Retinal pigment epithelial cell (primary cell): ENCODE results near the gene LHPP.

ENCODE experiments used
- DNase-seq: peaks from one replicate; pipeline ENCODE4 v3.0.0-alpha.2; 2010; ENCODE audit warnings: low read depth
- H3K4me3 ChIP-seq: 2 replicates; pipeline ENCODE4 v1.5.1; 2011; ENCODE audit warnings: mild to moderate bottlenecking, low read length, control low read depth, moderate library complexity
- TF ChIP-seq, protein P1 (sequence below): conservative IDR thresholded peaks from 2 replicates; pipeline ENCODE4 v1.5.1; 2011; ENCODE audit warnings: low read depth, low read length, control low read depth, inconsistent platforms

LHPP gene

DNA sequence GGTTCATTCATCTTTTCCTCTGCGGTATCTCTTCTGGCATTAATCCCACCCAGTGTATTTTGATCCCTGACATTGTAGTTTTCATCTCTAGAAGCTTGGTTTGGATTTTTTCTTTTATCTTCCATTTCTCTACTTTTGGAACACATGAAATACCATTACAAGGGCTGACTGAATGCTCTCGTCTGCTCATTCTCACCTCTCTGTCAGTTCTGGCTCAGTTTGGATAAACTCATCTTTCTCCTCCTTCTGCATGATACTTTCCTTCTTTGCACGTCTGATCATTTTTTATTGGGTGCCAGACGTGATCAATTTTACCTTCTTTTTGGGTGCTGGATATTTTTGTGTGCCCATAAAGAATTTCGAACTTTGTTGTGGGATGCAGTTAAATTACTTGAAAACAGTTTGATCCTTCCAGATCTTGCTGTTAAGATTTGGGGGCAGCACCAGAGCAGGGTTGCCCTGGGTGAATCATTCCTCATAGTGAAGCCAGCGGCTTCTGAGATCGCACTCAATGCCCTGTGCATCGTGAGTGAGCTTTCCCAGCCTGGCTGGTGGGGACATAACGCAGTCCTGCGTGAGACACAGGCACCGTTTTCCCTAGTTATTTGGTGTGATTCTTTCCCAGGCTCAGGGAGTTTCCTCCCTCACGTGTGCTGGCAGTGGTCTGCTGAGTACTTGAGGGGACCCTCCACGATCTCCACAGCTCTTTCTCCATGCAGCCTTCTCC lies 53.8 kb downstream of the LHPP start:
- H3K4me3 ChIP-seq = no peak overlapping the region
- TF ChIP-seq, protein P1, sequence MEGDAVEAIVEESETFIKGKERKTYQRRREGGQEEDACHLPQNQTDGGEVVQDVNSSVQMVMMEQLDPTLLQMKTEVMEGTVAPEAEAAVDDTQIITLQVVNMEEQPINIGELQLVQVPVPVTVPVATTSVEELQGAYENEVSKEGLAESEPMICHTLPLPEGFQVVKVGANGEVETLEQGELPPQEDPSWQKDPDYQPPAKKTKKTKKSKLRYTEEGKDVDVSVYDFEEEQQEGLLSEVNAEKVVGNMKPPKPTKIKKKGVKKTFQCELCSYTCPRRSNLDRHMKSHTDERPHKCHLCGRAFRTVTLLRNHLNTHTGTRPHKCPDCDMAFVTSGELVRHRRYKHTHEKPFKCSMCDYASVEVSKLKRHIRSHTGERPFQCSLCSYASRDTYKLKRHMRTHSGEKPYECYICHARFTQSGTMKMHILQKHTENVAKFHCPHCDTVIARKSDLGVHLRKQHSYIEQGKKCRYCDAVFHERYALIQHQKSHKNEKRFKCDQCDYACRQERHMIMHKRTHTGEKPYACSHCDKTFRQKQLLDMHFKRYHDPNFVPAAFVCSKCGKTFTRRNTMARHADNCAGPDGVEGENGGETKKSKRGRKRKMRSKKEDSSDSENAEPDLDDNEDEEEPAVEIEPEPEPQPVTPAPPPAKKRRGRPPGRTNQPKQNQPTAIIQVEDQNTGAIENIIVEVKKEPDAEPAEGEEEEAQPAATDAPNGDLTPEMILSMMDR = no peak
- DNase-seq = no peak

- DNase-seq = no peak
- TF ChIP-seq, protein P1 = no peak
- H3K4me3 ChIP-seq = no peak overlapping the region
These were observed 54.6 kb downstream of the LHPP start for GRCh38 chr10:124516181-124516580.

- TF ChIP-seq, protein P1 = no peak
- H3K4me3 ChIP-seq = no peak overlapping the region
- DNase-seq = no peak
These were observed 55.2 kb downstream of the LHPP start for GRCh38 chr10:124516746-124517397.

GRCh38 chr10:124517461-124517860 lies 55.8 kb downstream of the LHPP start:
- H3K4me3 ChIP-seq = no peak overlapping the region
- TF ChIP-seq, protein P1 = no peak
- no peak for DNase-seq

DNA sequence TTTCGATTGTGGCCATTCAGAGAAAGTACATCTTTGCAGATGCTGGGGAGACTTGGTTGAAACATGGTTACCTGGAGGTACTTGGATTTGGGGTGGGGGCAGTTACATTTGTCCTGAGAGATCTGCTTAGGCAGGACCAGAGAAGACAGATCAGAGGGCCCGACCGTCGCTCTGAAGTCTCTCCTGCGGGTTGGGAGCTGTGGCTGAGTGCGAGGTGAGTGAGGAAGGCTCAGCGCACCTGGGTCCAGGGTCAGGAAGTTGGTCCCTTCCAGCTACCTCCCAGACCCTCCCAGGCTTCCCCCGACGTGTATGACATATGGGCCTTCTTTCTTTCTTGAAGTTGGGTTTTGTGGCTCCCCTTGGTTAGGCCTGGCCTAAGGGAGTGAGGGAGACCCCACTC lies 56.3 kb downstream of the LHPP start:
- TF ChIP-seq, protein P1 = no peak
- H3K4me3 ChIP-seq = no peak overlapping the region
- no peak for DNase-seq

GRCh38 chr10:124518366-124518765 lies 56.7 kb downstream of the LHPP start:
- TF ChIP-seq, protein P1 = no peak
- no peak for DNase-seq
- H3K4me3 ChIP-seq = no peak overlapping the region
